ENCODE measurements around the gene PJA1. TPM values are rescaled to one million over a fixed set of nuclear protein-coding genes. Genes with fewer than 3 reads are reported as not detected.

PJA1 gene
- total and polyA plus RNA-seq, 10 donors = 8.6 to 22.2 (median 13.4) TPM

DNA sequence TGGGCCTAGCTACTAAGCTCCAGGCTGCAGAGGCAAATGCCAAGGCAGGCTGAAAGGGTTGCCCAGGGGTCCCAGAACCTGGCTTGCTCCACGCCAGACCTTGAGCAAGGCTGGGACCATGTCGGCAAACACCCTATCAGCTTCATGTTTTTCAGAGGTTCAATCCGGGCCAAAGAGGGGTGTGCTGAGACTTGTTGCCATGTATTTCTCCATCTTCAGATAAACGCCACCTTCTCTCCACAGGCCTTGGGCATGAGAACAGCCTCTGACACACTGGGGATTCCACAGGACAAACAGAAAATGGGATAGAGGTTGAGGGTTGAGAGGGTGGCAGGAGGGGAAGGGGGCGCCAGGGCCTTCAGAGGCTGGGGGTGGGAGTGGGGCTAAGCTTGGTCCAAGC lies 8.6 kb downstream of the PJA1 start:
- DNase-seq = no peak
- no peak overlapping the region for H3K4me3 ChIP-seq
- WGBS, 5 donors = 80 to 100% (median 92%) methylated on average over 4 to 5 of the region's 5 CpGs
- peaks cover 0 to 19% (median 11%) of the 10 kb centered on the region in 6 donors for H3K4me1 ChIP-seq
- H3K9me3 ChIP-seq = no peaks in the 10 kb centered on the region
- peaks cover 0 to 21% (median 0%) of the 10 kb centered on the region in 7 donors for H3K27me3 ChIP-seq (replicated peaks in 1 of 7)
- intact Hi-C loops (cut with DNase I; ENCODE audit: low total_unique reads) = no loop called here
- H3K36me3 ChIP-seq = peaks cover 0 to 7% (median 0%) of the 10 kb centered on the region in 6 donors
- TF ChIP-seq POLR2A (IDR thresholded peaks at IDR 0.05) = no peak
- TF ChIP-seq POLR2AphosphoS5 (IDR thresholded peaks at IDR 0.05) = no peak
- TF ChIP-seq, protein P1, sequence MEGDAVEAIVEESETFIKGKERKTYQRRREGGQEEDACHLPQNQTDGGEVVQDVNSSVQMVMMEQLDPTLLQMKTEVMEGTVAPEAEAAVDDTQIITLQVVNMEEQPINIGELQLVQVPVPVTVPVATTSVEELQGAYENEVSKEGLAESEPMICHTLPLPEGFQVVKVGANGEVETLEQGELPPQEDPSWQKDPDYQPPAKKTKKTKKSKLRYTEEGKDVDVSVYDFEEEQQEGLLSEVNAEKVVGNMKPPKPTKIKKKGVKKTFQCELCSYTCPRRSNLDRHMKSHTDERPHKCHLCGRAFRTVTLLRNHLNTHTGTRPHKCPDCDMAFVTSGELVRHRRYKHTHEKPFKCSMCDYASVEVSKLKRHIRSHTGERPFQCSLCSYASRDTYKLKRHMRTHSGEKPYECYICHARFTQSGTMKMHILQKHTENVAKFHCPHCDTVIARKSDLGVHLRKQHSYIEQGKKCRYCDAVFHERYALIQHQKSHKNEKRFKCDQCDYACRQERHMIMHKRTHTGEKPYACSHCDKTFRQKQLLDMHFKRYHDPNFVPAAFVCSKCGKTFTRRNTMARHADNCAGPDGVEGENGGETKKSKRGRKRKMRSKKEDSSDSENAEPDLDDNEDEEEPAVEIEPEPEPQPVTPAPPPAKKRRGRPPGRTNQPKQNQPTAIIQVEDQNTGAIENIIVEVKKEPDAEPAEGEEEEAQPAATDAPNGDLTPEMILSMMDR (IDR thresholded peaks at IDR 0.05 in 8 of 11, conservative IDR thresholded peaks at IDR 0.05 in 3 of 11) = no peak
- H3K27ac ChIP-seq = no peak overlapping the region

DNA sequence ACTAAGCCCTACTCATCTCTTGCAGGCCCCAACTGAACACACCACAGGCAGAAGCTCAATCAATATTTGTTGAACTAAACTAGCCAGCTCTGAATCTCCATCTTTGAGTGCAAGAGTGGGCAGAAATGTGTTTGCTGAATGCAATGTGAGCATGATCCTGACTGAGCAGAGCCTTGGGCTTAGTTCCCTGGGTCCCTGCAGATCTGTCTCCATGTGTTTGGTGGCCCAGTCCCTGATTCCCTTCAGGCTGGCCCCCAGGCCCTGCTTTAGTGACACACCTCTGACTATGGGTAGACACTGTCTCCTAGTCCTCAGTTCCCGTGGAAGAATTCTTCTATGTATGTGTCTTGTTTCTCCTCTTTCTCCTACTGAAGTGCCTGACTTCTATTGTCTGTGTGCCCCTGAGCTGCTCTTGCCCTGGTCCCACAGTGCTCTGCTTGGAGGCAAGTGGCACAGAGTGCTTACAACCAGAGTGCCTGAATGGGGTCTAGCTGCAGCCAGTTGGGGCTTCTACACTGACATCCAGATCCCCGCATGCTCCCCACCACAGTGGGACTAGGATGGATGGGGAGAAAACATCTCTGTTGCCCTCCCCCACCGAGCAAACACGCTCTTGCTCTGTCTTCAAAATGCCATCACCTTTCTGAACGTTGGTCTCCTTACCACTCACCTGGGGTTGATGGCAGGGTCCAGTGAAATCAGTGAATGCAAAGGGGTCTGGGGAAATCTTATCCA lies 9.3 kb downstream of the PJA1 start:
- H3K27ac ChIP-seq = no peak overlapping the region
- H3K4me1 ChIP-seq = peaks cover 0 to 19% (median 11%) of the 10 kb centered on the region in 6 donors
- no peak for DNase-seq
- peaks cover 0 to under 1% (median 0%) of the 10 kb centered on the region in 6 donors for H3K36me3 ChIP-seq
- WGBS, 5 donors = 58 to 100% (median 93%) methylated on average over 2 to 5 of the region's 5 CpGs
- H3K4me3 ChIP-seq = no peak overlapping the region
- TF ChIP-seq POLR2A (IDR thresholded peaks at IDR 0.05) (no peak), POLR2AphosphoS5 (IDR thresholded peaks at IDR 0.05) (no peak)
- TF ChIP-seq, protein P1 (IDR thresholded peaks at IDR 0.05 in 8 of 11, conservative IDR thresholded peaks at IDR 0.05 in 3 of 11) = no peak
- no peaks in the 10 kb centered on the region for H3K9me3 ChIP-seq
- intact Hi-C loops (cut with DNase I; ENCODE audit: low total_unique reads) = no loop called here
- H3K27me3 ChIP-seq (replicated peaks in 1 of 7) = peaks cover 0 to 21% (median 0%) of the 10 kb centered on the region in 7 donors

DNA sequence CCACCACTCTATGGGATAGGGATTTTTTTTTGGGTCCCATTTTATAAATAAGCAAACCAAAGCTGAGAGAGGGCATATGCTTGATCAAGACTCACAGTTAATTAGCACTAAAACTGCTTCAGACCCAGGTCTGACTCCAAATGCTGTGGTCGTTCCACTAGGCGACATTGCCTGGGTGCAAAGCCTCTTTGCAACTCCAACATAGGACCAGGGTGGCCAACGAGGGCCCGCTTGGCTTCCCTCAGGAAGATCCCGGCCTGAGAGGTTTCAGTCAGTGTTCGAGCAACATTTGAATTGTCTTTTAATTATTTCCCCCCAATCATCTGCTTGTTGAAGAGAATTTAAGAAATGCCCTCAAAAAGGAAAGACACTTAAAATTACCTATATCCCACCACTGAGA lies 11.2 kb downstream of the PJA1 start:
- no peaks in the 10 kb centered on the region for H3K36me3 ChIP-seq
- H3K27me3 ChIP-seq (replicated peaks in 1 of 7) = peaks cover 0 to 34% (median 9%) of the 10 kb centered on the region in 7 donors
- no peak overlapping the region for H3K4me3 ChIP-seq
- H3K4me1 ChIP-seq = peaks cover 0 to 19% (median 11%) of the 10 kb centered on the region in 6 donors
- H3K9me3 ChIP-seq = no peaks in the 10 kb centered on the region
- H3K27ac ChIP-seq = no peak overlapping the region
- DNase-seq = no peak
- WGBS, 5 donors = 83 to 97% (median 91%) methylated on average over 6 of the region's 6 CpGs
- TF ChIP-seq POLR2A (IDR thresholded peaks at IDR 0.05) (no peak), POLR2AphosphoS5 (IDR thresholded peaks at IDR 0.05) (no peak)
- TF ChIP-seq, protein P1 (IDR thresholded peaks at IDR 0.05 in 8 of 11, conservative IDR thresholded peaks at IDR 0.05 in 3 of 11) = no peak
- intact Hi-C loops (cut with DNase I; ENCODE audit: low total_unique reads) = no loop called here

DNA sequence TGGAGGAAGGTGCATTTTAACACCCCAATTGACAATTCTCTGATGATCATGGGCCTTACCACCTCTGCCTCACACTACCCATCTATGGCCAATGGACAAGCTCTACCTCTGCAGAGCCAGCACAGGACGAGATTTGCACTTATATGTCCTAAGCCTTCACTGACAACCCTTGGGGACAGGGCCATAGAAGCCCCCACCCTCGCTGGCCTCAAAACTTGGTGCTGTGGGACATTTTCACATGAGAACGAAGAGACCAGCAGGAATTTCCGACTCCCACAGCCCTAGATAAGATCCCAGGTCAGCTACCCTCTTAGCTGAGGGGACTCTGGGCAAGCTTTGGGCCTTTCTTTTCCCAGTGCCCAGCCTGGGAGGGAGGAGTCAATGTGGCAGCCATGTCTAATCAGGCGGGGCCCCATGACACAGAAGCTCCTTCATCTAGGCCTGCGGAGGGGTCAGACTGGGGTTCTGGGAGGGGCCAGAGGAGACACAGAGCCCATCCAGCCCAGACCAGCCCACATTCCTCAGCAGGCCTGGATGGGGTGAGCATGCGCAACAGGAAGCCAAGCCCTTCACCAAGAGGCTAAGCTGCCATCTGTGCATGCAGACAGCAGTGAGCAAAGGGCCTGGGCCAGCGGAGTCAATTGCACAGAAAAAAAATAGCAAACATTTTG lies 12.1 kb downstream of the PJA1 start:
- TF ChIP-seq POLR2AphosphoS5 (IDR thresholded peaks at IDR 0.05) = peak in 1 of 3 donors; percentile 11
- TF ChIP-seq, protein P1 (IDR thresholded peaks at IDR 0.05 in 8 of 11, conservative IDR thresholded peaks at IDR 0.05 in 3 of 11) = no peak
- Histone ChIP-seq H3K27me3 (replicated peaks in 1 of 7) (peaks cover 0 to 39% (median 9%) of the 10 kb centered on the region in 7 donors), H3K36me3 (no peaks in the 10 kb centered on the region), H3K9me3 (no peaks in the 10 kb centered on the region), H3K4me3 (no peak overlapping the region), H3K4me1 (peaks cover 0 to 12% (median 9%) of the 10 kb centered on the region in 6 donors), H3K27ac (peak overlapping the region in 3 of 8 donors; percentile 4 to 39 (median 28))
- DNase-seq = peak; percentile 66
- intact Hi-C loops (cut with DNase I; ENCODE audit: low total_unique reads) = no loop called here
- WGBS, 5 donors = 51 to 77% (median 57%) methylated on average over 4 to 8 of the region's 8 CpGs
